ENCODE measurements around the gene TOPBP1. TPM values are rescaled to one million over a fixed set of nuclear protein-coding genes. Genes with fewer than 3 reads are reported as not detected.

Gene TOPBP1
- total RNA-seq, 4 donors from 2014 or later: 16.5 to 29.3 (median 21.9) TPM

DNA sequence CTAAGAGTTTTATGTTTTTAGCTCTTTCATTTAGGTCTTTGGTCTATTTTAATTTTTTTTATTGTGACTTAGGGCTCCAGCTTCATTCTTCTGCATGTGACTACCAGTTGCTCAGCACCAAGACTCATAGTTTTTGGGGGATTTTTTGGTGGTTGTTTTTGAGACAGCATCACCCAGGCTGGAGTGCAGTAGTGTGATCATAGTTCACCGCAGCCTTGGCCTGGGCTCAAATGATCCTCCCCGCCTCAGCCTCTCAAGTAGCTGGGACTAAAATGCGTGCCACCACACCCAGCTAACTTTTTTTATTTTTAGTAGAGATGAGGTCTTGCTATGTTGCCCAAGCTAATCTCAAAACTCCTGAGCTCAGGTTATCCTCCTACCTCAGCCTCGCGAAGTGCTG, 68.9 kb downstream of the TOPBP1 start:
- TF ChIP-seq, protein P1, sequence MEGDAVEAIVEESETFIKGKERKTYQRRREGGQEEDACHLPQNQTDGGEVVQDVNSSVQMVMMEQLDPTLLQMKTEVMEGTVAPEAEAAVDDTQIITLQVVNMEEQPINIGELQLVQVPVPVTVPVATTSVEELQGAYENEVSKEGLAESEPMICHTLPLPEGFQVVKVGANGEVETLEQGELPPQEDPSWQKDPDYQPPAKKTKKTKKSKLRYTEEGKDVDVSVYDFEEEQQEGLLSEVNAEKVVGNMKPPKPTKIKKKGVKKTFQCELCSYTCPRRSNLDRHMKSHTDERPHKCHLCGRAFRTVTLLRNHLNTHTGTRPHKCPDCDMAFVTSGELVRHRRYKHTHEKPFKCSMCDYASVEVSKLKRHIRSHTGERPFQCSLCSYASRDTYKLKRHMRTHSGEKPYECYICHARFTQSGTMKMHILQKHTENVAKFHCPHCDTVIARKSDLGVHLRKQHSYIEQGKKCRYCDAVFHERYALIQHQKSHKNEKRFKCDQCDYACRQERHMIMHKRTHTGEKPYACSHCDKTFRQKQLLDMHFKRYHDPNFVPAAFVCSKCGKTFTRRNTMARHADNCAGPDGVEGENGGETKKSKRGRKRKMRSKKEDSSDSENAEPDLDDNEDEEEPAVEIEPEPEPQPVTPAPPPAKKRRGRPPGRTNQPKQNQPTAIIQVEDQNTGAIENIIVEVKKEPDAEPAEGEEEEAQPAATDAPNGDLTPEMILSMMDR (IDR thresholded peaks at IDR 0.05): no peak
- no peak for TF ChIP-seq EP300 (IDR thresholded peaks at IDR 0.05)
- TF ChIP-seq POLR2A (IDR thresholded peaks at IDR 0.05): no peak
- TF ChIP-seq POLR2AphosphoS5 (IDR thresholded peaks at IDR 0.05): no peak
- no peaks in the 10 kb centered on the region for H3K27me3 ChIP-seq
- H3K27ac ChIP-seq: no peak overlapping the region
- 80% methylated on average over 2 of the region's 5 CpGs; no CpG with 5 or more reads in 1 of the 2 donors for WGBS, 2 donors (ENCODE audit: low coverage in 1 of 2)
- H3K36me3 ChIP-seq: peaks cover 0 to 27% of the 10 kb centered on the region in 2 donors
- H3K4me3 ChIP-seq: no peak overlapping the region
- no peak for ATAC-seq
- H3K9me3 ChIP-seq: no peaks in the 10 kb centered on the region
- H3K4me1 ChIP-seq: peaks cover 0 to 7% (median 0%) of the 10 kb centered on the region in 3 donors

DNA sequence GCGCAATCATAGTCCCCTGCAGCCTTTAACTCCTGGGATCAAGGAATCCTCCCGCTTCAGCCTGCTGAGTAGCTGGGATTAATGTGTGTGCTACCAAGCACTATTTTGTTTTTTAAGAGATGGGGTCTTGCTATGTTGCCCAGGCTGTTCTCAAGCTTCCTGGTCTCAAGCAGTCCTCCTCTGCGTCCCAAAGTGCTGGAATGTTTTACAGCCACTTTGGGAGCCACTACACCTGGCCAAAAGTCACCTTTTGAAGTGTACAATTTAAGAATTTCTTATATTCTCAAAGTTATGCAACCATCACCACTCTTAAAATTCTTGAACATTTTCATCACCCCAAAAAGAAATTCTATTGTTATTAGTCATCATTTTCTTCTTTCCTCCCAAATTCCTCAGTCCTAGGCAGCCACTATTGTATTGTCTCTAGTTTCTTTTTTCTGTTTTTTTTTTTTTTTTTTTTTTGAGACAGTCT, 70.4 kb downstream of the TOPBP1 start:
- 84 to 93% methylated on average over 3 of the region's 3 CpGs for WGBS, 2 donors (ENCODE audit: low coverage in 1 of 2)
- peak; percentile 66 for ATAC-seq
- no peaks in the 10 kb centered on the region for H3K9me3 ChIP-seq
- H3K4me1 ChIP-seq: peaks cover 0 to 7% (median 0%) of the 10 kb centered on the region in 3 donors
- H3K4me3 ChIP-seq: no peak overlapping the region
- TF ChIP-seq EP300 (IDR thresholded peaks at IDR 0.05) (no peak), POLR2AphosphoS5 (IDR thresholded peaks at IDR 0.05) (no peak), POLR2A (IDR thresholded peaks at IDR 0.05) (no peak)
- TF ChIP-seq, protein P1 (IDR thresholded peaks at IDR 0.05): no peak
- peak overlapping the region in 2 of 4 donors; percentile 36 to 45 for H3K27ac ChIP-seq
- H3K27me3 ChIP-seq: no peaks in the 10 kb centered on the region
- peaks cover 3 to 42% of the 10 kb centered on the region in 2 donors for H3K36me3 ChIP-seq

DNA sequence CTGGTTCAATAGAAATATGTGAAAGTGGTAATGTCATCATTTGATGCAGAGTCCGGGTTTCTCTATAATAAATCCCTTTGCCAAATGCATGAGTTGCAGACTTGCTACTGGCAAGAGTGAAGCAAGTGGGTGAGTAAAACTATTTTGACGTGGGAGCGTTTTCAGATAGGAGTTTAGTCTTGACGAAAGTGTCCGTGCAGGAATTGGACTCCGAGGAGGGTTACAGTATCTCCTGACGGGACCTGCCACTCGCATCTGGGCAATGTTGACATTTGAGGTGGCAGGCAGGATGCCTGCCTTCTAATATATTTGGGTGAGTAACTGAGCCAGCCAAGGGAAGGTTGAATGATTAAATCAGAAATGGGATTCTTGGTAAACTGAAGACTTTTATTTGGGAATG, 72.2 kb downstream of the TOPBP1 start:
- Histone ChIP-seq H3K27me3 (no peaks in the 10 kb centered on the region), H3K9me3 (no peaks in the 10 kb centered on the region), H3K4me3 (no peak overlapping the region), H3K36me3 (peaks cover 3 to 60% of the 10 kb centered on the region in 2 donors), H3K4me1 (peaks cover 0 to 7% (median 0%) of the 10 kb centered on the region in 3 donors), H3K27ac (no peak overlapping the region)
- TF ChIP-seq EP300 (IDR thresholded peaks at IDR 0.05) (no peak), POLR2A (IDR thresholded peaks at IDR 0.05) (no peak), POLR2AphosphoS5 (IDR thresholded peaks at IDR 0.05) (no peak)
- TF ChIP-seq, protein P1 (IDR thresholded peaks at IDR 0.05): no peak
- ATAC-seq: no peak
- 58 to 66% methylated on average over 5 to 8 of the region's 8 CpGs for WGBS, 2 donors (ENCODE audit: low coverage in 1 of 2)

DNA sequence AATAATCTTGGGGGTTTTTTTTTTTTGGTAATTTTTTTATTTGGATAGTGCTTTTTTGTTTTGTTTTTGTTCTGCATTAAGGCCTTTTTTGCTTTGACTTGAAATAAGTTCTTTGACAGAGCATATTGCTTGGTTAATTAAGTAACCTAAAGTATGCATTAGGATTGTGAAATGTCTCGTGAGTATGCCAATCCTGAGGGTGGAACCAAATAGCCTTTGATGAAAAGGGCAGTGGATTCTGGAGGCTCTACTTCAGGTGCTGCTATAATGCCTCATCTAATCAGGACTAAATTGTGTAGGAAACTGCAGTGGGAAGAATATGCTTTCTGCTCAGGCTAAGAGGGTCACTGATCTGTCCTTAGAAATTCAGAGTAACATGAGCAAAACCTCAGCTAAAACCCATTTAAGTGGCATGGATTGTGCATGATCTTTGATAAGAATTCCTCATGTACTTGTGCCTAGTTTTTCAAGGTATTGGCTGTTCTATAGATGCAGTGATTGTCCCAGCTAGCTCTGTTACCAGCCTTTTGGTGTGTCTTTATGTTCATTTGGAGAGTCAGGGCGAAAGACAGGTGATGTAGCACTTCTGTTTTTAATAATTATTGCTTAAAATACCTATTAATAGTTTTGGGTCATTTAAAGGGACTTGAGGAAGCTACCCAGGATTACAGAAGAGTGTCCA, 72.8 kb downstream of the TOPBP1 start:
- no peak for TF ChIP-seq POLR2AphosphoS5 (IDR thresholded peaks at IDR 0.05)
- no peak for TF ChIP-seq POLR2A (IDR thresholded peaks at IDR 0.05)
- TF ChIP-seq, protein P1 (IDR thresholded peaks at IDR 0.05): no peak
- no peak for TF ChIP-seq EP300 (IDR thresholded peaks at IDR 0.05)
- Histone ChIP-seq H3K27ac (no peak overlapping the region), H3K4me3 (no peak overlapping the region), H3K36me3 (peaks cover 3 to 66% of the 10 kb centered on the region in 2 donors), H3K9me3 (no peaks in the 10 kb centered on the region), H3K4me1 (peaks cover 0 to 7% (median 0%) of the 10 kb centered on the region in 3 donors), H3K27me3 (no peaks in the 10 kb centered on the region)
- ATAC-seq: no peak
- 74 to 92% methylated on average over 2 of the region's 2 CpGs for WGBS, 2 donors (ENCODE audit: low coverage in 1 of 2)

GRCh38 chr3:133588035-133588434, 73.7 kb downstream of the TOPBP1 start:
- 88 to 91% methylated on average over 4 of the region's 4 CpGs for WGBS, 2 donors (ENCODE audit: low coverage in 1 of 2)
- peaks cover 3 to 75% of the 10 kb centered on the region in 2 donors for H3K36me3 ChIP-seq

More at GRCh38 chr3:133588035-133588434, 73.7 kb downstream of the TOPBP1 start:
- Histone ChIP-seq H3K9me3 (no peaks in the 10 kb centered on the region), H3K4me3 (no peak overlapping the region), H3K27me3 (no peaks in the 10 kb centered on the region), H3K4me1 (peaks cover 0 to 16% (median 0%) of the 10 kb centered on the region in 3 donors), H3K27ac (no peak overlapping the region)
- ATAC-seq: no peak
- TF ChIP-seq POLR2AphosphoS5 (IDR thresholded peaks at IDR 0.05): no peak
- no peak for TF ChIP-seq EP300 (IDR thresholded peaks at IDR 0.05)
- TF ChIP-seq POLR2A (IDR thresholded peaks at IDR 0.05): no peak
- TF ChIP-seq, protein P1 (IDR thresholded peaks at IDR 0.05): no peak
